Heart left ventricle (tissue), 16 donors: ENCODE results near the gene SCP2D1. TPM values are rescaled to one million over a fixed set of nuclear protein-coding genes. Genes with fewer than 3 reads are reported as not detected.

Experiments
- ATAC-seq, 4 donors: fragments of 200-7000 bp; cut with Tn5 transposase; one replicate each; pipeline ENCODE4 v1.9.1; 2020 to 2022; ENCODE audit warnings: moderate library complexity in 4 of 4, mild to moderate bottlenecking in 3 of 4, moderate number of reproducible peaks in 1 of 4
- DNase-seq, 5 donors: peaks; one replicate each; pipeline ENCODE4 v3.0.0-alpha.2; 2020
- H3K27ac ChIP-seq, 12 donors: fragments of 200-600 bp; sonication (generic) in 4 of 12; one replicate each; pipeline versions ENCODE4 v1.5.0 to v1.8.0; 2016 to 2022; ENCODE audit warnings: mild to moderate bottlenecking in 2 of 12
- H3K27me3 ChIP-seq, 9 donors: fragments of 200-600 bp; sonication (generic) in 2 of 9; one replicate each; pipeline versions ENCODE4 v1.5.1 to v1.8.0; 2016 to 2022; ENCODE audit warnings: mild to moderate bottlenecking in 3 of 9
- H3K36me3 ChIP-seq, 9 donors: fragments of 200-600 bp; sonication (generic) in 2 of 9; one replicate each; pipeline versions ENCODE4 v1.5.0 to v1.8.0; 2018 to 2022; ENCODE audit warnings: mild to moderate bottlenecking in 2 of 9
- H3K4me1 ChIP-seq, 12 donors: fragments of 200-600 bp; sonication (generic) in 4 of 12; one replicate each; pipeline versions ENCODE4 v1.5.0 to v1.8.0; 2016 to 2022; ENCODE audit warnings: mild to moderate bottlenecking in 3 of 12
- H3K4me3 ChIP-seq, 12 donors: fragments of 200-600 bp; sonication (generic) in 4 of 12; one replicate each; pipeline versions ENCODE4 v1.5.0 to v1.8.0; 2017 to 2022; ENCODE audit warnings: mild to moderate bottlenecking in 9 of 12, moderate library complexity in 4 of 12
- H3K9me3 ChIP-seq, 12 donors: fragments of 200-600 bp; sonication (generic) in 4 of 12; one replicate each; pipeline versions ENCODE4 v1.5.0 to v1.8.0; 2016 to 2022; ENCODE audit warnings: mild to moderate bottlenecking in 1 of 12
- CTCF ChIP-seq, 12 donors: fragments of 200-600 bp; sonication (generic) in 4 of 12; IDR thresholded peaks; one replicate each; pipeline versions ENCODE4 v1.5.0 to v1.8.0; 2018 to 2022; ENCODE audit warnings: antibody characterized with exemption in 12 of 12, mild to moderate bottlenecking in 5 of 12
- POLR2A ChIP-seq, 2 donors: fragments of 450-650 bp; IDR thresholded peaks; one replicate each; pipeline ENCODE4 v1.6.1; 2017; ENCODE audit warnings: antibody characterized with exemption in 2 of 2, mild to moderate bottlenecking in 2 of 2, moderate library complexity in 2 of 2
- WGBS, 4 donors: extraction: QIAGEN DNeasy Blood & Tissue Kit in 2 of 4; methylation state at CpG; one replicate each; pipeline versions ENCODE4 v1.1.5 to v1.1.7; 2013 to 2018; 5-methylcytosine and 5-hydroxymethylcytosine counted together
- intact Hi-C, 10 donors: fragments of 100-400 bp; cut with DNase I; formaldehyde crosslinking; loops; one replicate each; pipeline versions ENCODE4 v1.11.1 to v1.14.2; 2022
- polyA plus RNA-seq, 2 donors: library from polyadenylated mRNA; stranded (reverse); fragments of 200-250 nt; gene quantifications; one replicate each; pipeline ENCODE4 v1.2.3, GENCODE V29; 2013
- total RNA-seq, 9 donors: library from RNA; depleted of rRNA in 2 of 9; stranded (reverse); fragments of >200 nt in 2 of 9; fragmentation: NEBNext Ultra II Directional in 3 of 9; extraction: Animal tissue kit (Norgen Biotek cat#: 25700) in 3 of 9; gene quantifications; one replicate each; pipeline versions ENCODE4 v1.1.0 to v1.2.4, GENCODE V29; 2016 to 2023
- donor health status: ischemic (EF 13 %, LVEDD 7.1; RV severe dilation, severe dysfunction).
- donor health status: healthy with polysubstance abuse.
- donor health status: DM: no; HTN: yes; CAD: no.
- donor health status: DM: no; HTN: no; CAD: no.
- donor health status: ischemic (EF 25% LVEDD 6.9; RV normal size, moderate dysfunction).
- donor health status: ischemic (EF 25% LVEDD 5.7; RV mildly dilated, moderate dysfunction).
- donor health status: healthy.
- donor health status: DM: yes; HTN: yes; CAD: no.
- donor health status: ischemic (EF 35%, LVEDD 5.7; RV mildly dilated, moderate dysfunction).
- donor health status: nonischemic (EF 11% LVEDD 7.7; RV severe dilation, severe dysfunction).
- donor health status: DM: yes; HTN: yes; CAD: no.
- donor health status: PGD.
- donor health status: ischemic (EF 29% LVEDD 5.4; RV normal size, mild dysfunction).
- donor health status: nonischemic (EF 23%, LVEDD 6.1; RV moderate dilation, normal function).

SCP2D1 gene
- total and polyA plus RNA-seq, 11 donors = not detected

- Histone ChIP-seq H3K27ac (no peak overlapping the region), H3K9me3 (no peaks in the 10 kb centered on the region), H3K27me3 (peaks cover 0 to 10% (median 0%) of the 10 kb centered on the region in 9 donors), H3K4me1 (no peaks in the 10 kb centered on the region), H3K4me3 (no peak overlapping the region), H3K36me3 (no peaks in the 10 kb centered on the region)
- WGBS, 4 donors = 41 to 49% (median 44%) methylated on average over 3 of the region's 3 CpGs
- intact Hi-C loops = no loop called here
- no peak for ATAC-seq
- TF ChIP-seq CTCF (IDR thresholded peaks at IDR 0.05) = no peak
- DNase-seq = no peak
Observed at GRCh38 chr20:18837718-18838117, 24.1 kb downstream of the SCP2D1 start.

- Histone ChIP-seq H3K27me3 (peaks cover 0 to 10% (median 0%) of the 10 kb centered on the region in 9 donors), H3K27ac (no peak overlapping the region), H3K4me3 (no peak overlapping the region), H3K9me3 (no peaks in the 10 kb centered on the region), H3K4me1 (no peaks in the 10 kb centered on the region), H3K36me3 (no peaks in the 10 kb centered on the region)
- TF ChIP-seq POLR2A (IDR thresholded peaks at IDR 0.05) (no peak), CTCF (IDR thresholded peaks at IDR 0.05) (no peak)
- DNase-seq (no peak), ATAC-seq (no peak)
- WGBS, 4 donors = 68 to 86% (median 81%) methylated on average over 6 of the region's 6 CpGs
- intact Hi-C loops = no loop called here
Observed at GRCh38 chr20:18839507-18840247, 26.1 kb downstream of the SCP2D1 start.

- H3K4me1 ChIP-seq = no peaks in the 10 kb centered on the region
- ATAC-seq = no peak
- intact Hi-C loops = no loop called here
- DNase-seq = no peak
- no peak overlapping the region for H3K4me3 ChIP-seq
- H3K27me3 ChIP-seq = peaks cover 0 to 10% (median 0%) of the 10 kb centered on the region in 9 donors
- no peak overlapping the region for H3K27ac ChIP-seq
- no peaks in the 10 kb centered on the region for H3K9me3 ChIP-seq
- TF ChIP-seq CTCF (IDR thresholded peaks at IDR 0.05) (no peak), POLR2A (IDR thresholded peaks at IDR 0.05) (no peak)
- H3K36me3 ChIP-seq = no peaks in the 10 kb centered on the region
- 79 to 88% (median 84%) methylated on average over 8 of the region's 8 CpGs for WGBS, 4 donors
Observed at GRCh38 chr20:18840248-18840645, 26.7 kb downstream of the SCP2D1 start.

- intact Hi-C loops = no loop called here
- no peak overlapping the region for H3K4me3 ChIP-seq
- DNase-seq = no peak
- H3K4me1 ChIP-seq = no peaks in the 10 kb centered on the region
- H3K27me3 ChIP-seq = peaks cover 0 to 6% (median 0%) of the 10 kb centered on the region in 9 donors
- whole genome bisulfite sequencing, 4 donors = 64 to 67% (median 66%) methylated on average over 5 of the region's 5 CpGs
- H3K36me3 ChIP-seq = no peaks in the 10 kb centered on the region
- H3K9me3 ChIP-seq = no peaks in the 10 kb centered on the region
- TF ChIP-seq POLR2A (IDR thresholded peaks at IDR 0.05) (no peak), CTCF (IDR thresholded peaks at IDR 0.05) (no peak)
- H3K27ac ChIP-seq = no peak overlapping the region
- ATAC-seq = no peak
Observed at GRCh38 chr20:18845017-18845416, 31.4 kb downstream of the SCP2D1 start.
